ENCODE measurements around the gene CNIH2. TPM values are rescaled to one million over a fixed set of nuclear protein-coding genes. Genes with fewer than 3 reads are reported as not detected.
A peak's percentile ranks its signal among the peaks of the same experiment; 100 is the strongest.

Gene CNIH2
- total and polyA plus RNA-seq, 2 of the 13 experiments (the other 11 are each of a cell fraction or from before 2014, with no cell fraction given), result 0.60 to 0.69 TPM

DNA sequence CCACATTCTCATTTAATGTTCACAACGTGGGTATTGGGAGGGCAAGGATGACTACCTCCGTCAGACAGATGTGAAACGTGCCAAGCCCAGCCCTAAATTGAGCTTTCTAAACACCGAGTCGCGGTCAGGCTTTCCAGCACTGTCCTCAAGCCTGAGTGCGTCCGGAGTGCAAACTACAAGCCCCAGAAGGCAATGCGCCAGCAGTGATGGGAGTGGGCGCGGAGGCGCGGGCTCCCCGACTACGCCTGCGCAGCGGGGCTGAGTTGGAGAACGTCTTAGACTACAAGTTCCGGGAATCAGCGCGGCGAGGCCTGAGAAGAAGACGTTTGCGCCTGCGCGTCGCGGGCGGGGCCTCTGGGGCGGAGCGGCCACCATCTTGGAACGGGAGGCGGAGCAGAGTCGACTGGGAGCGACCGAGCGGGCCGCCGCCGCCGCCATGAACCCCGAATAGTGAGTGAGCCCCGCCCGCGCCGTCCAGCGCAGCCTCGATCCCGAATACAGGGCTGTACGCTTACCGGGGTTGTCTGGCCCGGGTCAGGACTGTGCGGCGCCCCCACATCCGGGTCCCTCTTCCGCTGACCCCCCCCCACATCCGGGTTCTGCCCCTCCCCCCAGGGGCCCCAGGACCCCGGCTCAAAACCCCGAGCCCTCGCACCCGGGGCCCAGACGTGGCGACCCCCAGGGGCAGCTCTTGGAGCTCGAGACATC, 9.6 kb upstream of the CNIH2 start, which contains the start of gene RAB1B (continued):
- 0 out of 2 replicates have a peak, but pooled peaks have one; percentile 52 for TF ChIP-seq NFKB2 (CRISPR knock-in tag; IDR thresholded peaks at IDR 0.05; ENCODE audit: borderline replicate concordance)
- TF ChIP-seq ZNF772 (CRISPR knock-in tag; IDR thresholded peaks at IDR 0.05), result 0 out of 2 replicates have a peak, but pooled peaks have one; percentile 74
- TF ChIP-seq, protein P1, sequence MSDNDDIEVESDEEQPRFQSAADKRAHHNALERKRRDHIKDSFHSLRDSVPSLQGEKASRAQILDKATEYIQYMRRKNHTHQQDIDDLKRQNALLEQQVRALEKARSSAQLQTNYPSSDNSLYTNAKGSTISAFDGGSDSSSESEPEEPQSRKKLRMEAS (IDR thresholded peaks at IDR 0.05), result 0 out of 2 replicates have a peak, but pooled peaks have one; percentile 34
- no peak for TF ChIP-seq ZNF460 (CRISPR knock-in tag; IDR thresholded peaks at IDR 0.05; ENCODE audit: borderline replicate concordance)
- no peak for TF ChIP-seq ZNF446 (CRISPR knock-in tag; IDR thresholded peaks at IDR 0.05)
- TF ChIP-seq ZNF598 (CRISPR knock-in tag; IDR thresholded peaks at IDR 0.05; ENCODE audit: borderline replicate concordance), result no peak
- TF ChIP-seq ZKSCAN8 (CRISPR knock-in tag; IDR thresholded peaks at IDR 0.05; ENCODE audit: borderline replicate concordance), result no peak; the same call in 1 of the 2 replicates
- TF ChIP-seq, protein P2, sequence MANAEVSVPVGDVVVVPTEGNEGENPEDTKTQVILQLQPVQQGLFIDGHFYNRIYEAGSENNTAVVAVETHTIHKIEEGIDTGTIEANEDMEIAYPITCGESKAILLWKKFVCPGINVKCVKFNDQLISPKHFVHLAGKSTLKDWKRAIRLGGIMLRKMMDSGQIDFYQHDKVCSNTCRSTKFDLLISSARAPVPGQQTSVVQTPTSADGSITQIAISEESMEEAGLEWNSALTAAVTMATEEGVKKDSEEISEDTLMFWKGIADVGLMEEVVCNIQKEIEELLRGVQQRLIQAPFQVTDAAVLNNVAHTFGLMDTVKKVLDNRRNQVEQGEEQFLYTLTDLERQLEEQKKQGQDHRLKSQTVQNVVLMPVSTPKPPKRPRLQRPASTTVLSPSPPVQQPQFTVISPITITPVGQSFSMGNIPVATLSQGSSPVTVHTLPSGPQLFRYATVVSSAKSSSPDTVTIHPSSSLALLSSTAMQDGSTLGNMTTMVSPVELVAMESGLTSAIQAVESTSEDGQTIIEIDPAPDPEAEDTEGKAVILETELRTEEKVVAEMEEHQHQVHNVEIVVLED (CRISPR knock-in tag; IDR thresholded peaks at IDR 0.05; ENCODE audit: borderline replicate concordance), result peak; percentile 81
- TF ChIP-seq KAT8 (CRISPR knock-in tag; IDR thresholded peaks at IDR 0.05), result no peak
- peak; percentile 46; the same call in 1 of the 2 replicates for TF ChIP-seq SOX5 (CRISPR knock-in tag; IDR thresholded peaks at IDR 0.05; ENCODE audit: borderline replicate concordance)
- no peak for TF ChIP-seq ZNF746 (CRISPR knock-in tag; IDR thresholded peaks at IDR 0.05)
- TF ChIP-seq SNAI1 (CRISPR knock-in tag; IDR thresholded peaks at IDR 0.05; ENCODE audit: borderline replicate concordance), result peak; percentile 78; the same call in 1 of the 2 replicates
- TF ChIP-seq, protein P3, sequence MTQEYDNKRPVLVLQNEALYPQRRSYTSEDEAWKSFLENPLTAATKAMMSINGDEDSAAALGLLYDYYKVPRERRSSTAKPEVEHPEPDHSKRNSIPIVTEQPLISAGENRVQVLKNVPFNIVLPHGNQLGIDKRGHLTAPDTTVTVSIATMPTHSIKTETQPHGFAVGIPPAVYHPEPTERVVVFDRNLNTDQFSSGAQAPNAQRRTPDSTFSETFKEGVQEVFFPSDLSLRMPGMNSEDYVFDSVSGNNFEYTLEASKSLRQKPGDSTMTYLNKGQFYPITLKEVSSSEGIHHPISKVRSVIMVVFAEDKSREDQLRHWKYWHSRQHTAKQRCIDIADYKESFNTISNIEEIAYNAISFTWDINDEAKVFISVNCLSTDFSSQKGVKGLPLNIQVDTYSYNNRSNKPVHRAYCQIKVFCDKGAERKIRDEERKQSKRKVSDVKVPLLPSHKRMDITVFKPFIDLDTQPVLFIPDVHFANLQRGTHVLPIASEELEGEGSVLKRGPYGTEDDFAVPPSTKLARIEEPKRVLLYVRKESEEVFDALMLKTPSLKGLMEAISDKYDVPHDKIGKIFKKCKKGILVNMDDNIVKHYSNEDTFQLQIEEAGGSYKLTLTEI (CRISPR knock-in tag; conservative IDR thresholded peaks at IDR 0.05), result no peak
- TF ChIP-seq NCOA1 (CRISPR knock-in tag; IDR thresholded peaks at IDR 0.05), result no peak
- TF ChIP-seq ZSCAN9 (CRISPR knock-in tag; IDR thresholded peaks at IDR 0.05; ENCODE audit: borderline replicate concordance), result no peak
- TF ChIP-seq EED (CRISPR knock-in tag; IDR thresholded peaks at IDR 0.05), result no peak
- no peak for TF ChIP-seq ZNF629 (CRISPR knock-in tag; conservative IDR thresholded peaks at IDR 0.05)
- TF ChIP-seq, protein P4, sequence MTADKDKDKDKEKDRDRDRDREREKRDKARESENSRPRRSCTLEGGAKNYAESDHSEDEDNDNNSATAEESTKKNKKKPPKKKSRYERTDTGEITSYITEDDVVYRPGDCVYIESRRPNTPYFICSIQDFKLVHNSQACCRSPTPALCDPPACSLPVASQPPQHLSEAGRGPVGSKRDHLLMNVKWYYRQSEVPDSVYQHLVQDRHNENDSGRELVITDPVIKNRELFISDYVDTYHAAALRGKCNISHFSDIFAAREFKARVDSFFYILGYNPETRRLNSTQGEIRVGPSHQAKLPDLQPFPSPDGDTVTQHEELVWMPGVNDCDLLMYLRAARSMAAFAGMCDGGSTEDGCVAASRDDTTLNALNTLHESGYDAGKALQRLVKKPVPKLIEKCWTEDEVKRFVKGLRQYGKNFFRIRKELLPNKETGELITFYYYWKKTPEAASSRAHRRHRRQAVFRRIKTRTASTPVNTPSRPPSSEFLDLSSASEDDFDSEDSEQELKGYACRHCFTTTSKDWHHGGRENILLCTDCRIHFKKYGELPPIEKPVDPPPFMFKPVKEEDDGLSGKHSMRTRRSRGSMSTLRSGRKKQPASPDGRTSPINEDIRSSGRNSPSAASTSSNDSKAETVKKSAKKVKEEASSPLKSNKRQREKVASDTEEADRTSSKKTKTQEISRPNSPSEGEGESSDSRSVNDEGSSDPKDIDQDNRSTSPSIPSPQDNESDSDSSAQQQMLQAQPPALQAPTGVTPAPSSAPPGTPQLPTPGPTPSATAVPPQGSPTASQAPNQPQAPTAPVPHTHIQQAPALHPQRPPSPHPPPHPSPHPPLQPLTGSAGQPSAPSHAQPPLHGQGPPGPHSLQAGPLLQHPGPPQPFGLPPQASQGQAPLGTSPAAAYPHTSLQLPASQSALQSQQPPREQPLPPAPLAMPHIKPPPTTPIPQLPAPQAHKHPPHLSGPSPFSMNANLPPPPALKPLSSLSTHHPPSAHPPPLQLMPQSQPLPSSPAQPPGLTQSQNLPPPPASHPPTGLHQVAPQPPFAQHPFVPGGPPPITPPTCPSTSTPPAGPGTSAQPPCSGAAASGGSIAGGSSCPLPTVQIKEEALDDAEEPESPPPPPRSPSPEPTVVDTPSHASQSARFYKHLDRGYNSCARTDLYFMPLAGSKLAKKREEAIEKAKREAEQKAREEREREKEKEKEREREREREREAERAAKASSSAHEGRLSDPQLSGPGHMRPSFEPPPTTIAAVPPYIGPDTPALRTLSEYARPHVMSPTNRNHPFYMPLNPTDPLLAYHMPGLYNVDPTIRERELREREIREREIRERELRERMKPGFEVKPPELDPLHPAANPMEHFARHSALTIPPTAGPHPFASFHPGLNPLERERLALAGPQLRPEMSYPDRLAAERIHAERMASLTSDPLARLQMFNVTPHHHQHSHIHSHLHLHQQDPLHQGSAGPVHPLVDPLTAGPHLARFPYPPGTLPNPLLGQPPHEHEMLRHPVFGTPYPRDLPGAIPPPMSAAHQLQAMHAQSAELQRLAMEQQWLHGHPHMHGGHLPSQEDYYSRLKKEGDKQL (CRISPR knock-in tag; IDR thresholded peaks at IDR 0.05; ENCODE audit: low read depth), result no peak
- no peak for TF ChIP-seq TBP (CRISPR knock-in tag; IDR thresholded peaks at IDR 0.05)
- peak; percentile 97 for TF ChIP-seq THAP11 (CRISPR knock-in tag; IDR thresholded peaks at IDR 0.05)
- no peak for TF ChIP-seq GPN1 (CRISPR knock-in tag; IDR thresholded peaks at IDR 0.05; ENCODE audit: borderline replicate concordance)
- TF ChIP-seq PRPF4 (IDR thresholded peaks at IDR 0.05; ENCODE audit: low read depth, low read length, poor library complexity, severe bottlenecking), result no peak

All from HepG2 (cell line).